PFSK-1 (cell line): ENCODE data around the gene SERPINB1.

ENCODE experiments used
- FOXP2 ChIP-seq: optimal IDR thresholded peaks from 2 replicates; pipeline ENCODE3; 2011; ENCODE audit warnings: borderline replicate concordance, control low read depth, inconsistent platforms; ENCODE audit not compliant: insufficient read depth; ENCODE audit errors: extremely low read length, extremely low read depth
- POLR2AphosphoS5 ChIP-seq: IDR thresholded peaks from 2 replicates; pipeline ENCODE4 v1.6.1; 2012; ENCODE audit warnings: low read depth, mild to moderate bottlenecking, control low read depth, low read length, moderate library complexity
- REST ChIP-seq, 2 experiments: IDR thresholded peaks; 2 replicates each; pipeline versions ENCODE4 v1.6.1 to v1.8.0; 2011 to 2012; ENCODE audit warnings: low read depth in 2 of 2, low read length in 2 of 2, control low read depth in 1 of 2, inconsistent platforms in 1 of 2, mild to moderate bottlenecking in 1 of 2, moderate library complexity in 1 of 2; ENCODE audit not compliant: insufficient read depth in 1 of 2
- SIN3A ChIP-seq: IDR thresholded peaks from 2 replicates; pipeline ENCODE4 v1.6.1; 2012; ENCODE audit warnings: mild to moderate bottlenecking, low read length, moderate library complexity, borderline replicate concordance; ENCODE audit not compliant: insufficient read depth
- TAF1 ChIP-seq: IDR thresholded peaks from 2 replicates; pipeline ENCODE4 v1.6.1; 2012; ENCODE audit warnings: low read length, control low read depth, borderline replicate concordance; ENCODE audit not compliant: insufficient read depth

SERPINB1 gene

GRCh38 chr6:2877960-2878359 lies 36.3 kb upstream of the SERPINB1 start:
- TF ChIP-seq POLR2AphosphoS5 (no peak), TAF1 (no peak), SIN3A (no peak), FOXP2 (no peak), REST (IDR thresholded peaks at IDR 0.05; ENCODE audit: insufficient read depth in 1 of 2, low read depth in 2 of 2, low read length in 2 of 2) (no peak)

- TF ChIP-seq POLR2AphosphoS5 (no peak), TAF1 (no peak), REST (IDR thresholded peaks at IDR 0.05; ENCODE audit: insufficient read depth in 1 of 2, low read depth in 2 of 2, low read length in 2 of 2) (no peak), SIN3A (no peak), FOXP2 (no peak)
Measured at GRCh38 chr6:2877057-2877882, 35.6 kb upstream of the SERPINB1 start.

GRCh38 chr6:2876210-2877056 lies 34.8 kb upstream of the SERPINB1 start:
- TF ChIP-seq SIN3A, result no peak
- TF ChIP-seq FOXP2, result no peak

GRCh38 chr6:2875359-2876191 lies 33.9 kb upstream of the SERPINB1 start:
- no peak for TF ChIP-seq TAF1
- no peak for TF ChIP-seq REST (IDR thresholded peaks at IDR 0.05; ENCODE audit: insufficient read depth in 1 of 2, low read depth in 2 of 2, low read length in 2 of 2)
- TF ChIP-seq POLR2AphosphoS5, result no peak
- no peak for TF ChIP-seq FOXP2
- TF ChIP-seq SIN3A, result no peak

- TF ChIP-seq FOXP2 (no peak), TAF1 (no peak), SIN3A (no peak), REST (IDR thresholded peaks at IDR 0.05; ENCODE audit: insufficient read depth in 1 of 2, low read depth in 2 of 2, low read length in 2 of 2) (no peak), POLR2AphosphoS5 (no peak)
Measured at GRCh38 chr6:2873643-2874042, 32.0 kb upstream of the SERPINB1 start.
